ENCODE results near the gene FBXO31. TPM values are rescaled to one million over a fixed set of nuclear protein-coding genes. Genes with fewer than 3 reads are reported as not detected.

The FBXO31 gene
- total and polyA plus RNA-seq, 9 of the 15 experiments (the other 6 are each of a cell fraction or from before 2014, with no cell fraction given), result 0.18 to 33.3 (median 10.9) TPM

DNA sequence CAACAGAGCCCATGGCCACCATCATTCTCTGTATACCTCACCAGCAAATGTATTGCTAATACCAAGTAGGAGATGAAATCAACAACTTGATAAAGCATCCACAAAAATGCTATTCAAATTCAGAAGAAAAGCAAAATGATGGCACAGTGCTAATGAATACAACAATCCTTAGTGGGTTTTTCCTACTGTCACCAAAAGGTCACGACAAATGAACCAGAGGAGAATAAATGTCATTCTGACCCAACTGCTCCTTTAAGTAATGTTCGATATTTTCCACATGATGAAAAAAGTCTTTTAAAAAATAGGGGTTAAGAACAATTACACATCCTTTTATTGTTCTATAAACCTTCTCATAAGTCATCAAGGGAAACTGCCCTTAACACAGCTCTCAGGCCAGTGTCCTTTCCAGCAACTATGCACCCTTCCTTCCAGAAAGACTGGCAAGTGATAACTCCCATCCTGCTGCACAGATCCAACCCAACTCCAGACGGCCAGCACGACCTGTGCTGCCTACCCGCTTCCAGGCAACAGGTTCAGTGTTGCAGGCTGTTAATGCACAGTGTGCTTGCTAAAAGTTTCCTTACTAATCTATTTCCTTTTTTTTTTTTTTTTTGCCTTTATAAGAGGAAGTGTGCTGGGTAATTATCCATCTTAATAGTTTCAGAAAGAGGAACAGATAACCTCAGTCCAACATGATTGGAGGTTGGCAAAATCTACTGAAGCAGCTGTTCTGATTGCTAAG is 15.4 kb downstream of the FBXO31 start (continued):
- TF ChIP-seq ZNF184 (CRISPR knock-in tag; IDR thresholded peaks at IDR 0.05) (no peak), HSF4 (CRISPR knock-in tag; IDR thresholded peaks at IDR 0.05; ENCODE audit: borderline replicate concordance) (no peak), SMC3 (conservative IDR thresholded peaks at IDR 0.05; ENCODE audit: insufficient read depth, low read depth, low read length) (no peak), HNRNPH1 (optimal IDR thresholded peaks at IDR 0.05; ENCODE audit: low read depth, low read length) (no peak)

DNA sequence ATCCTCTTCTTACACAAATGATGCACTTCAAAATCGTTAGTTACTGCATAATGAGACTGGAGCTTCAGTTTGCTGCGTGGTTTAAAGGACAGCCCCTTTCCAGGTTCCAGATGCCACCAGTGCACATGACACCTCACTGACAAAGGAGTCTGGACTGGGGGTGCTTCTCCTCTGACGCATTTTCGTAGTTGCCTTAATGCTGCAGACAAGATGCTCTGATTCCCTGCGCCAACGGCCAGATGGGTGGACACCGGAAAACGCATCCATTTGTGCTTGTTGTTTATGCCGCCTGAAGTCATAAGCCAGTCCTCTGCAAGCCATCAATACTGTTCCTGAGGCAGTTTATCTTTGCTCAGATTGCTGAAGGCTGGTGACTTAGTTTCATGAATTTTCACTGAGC is 16.0 kb downstream of the FBXO31 start:
- peaks cover 85% of the 10 kb centered on the region for H3K79me2 ChIP-seq (ENCODE audit: control insufficient read depth, insufficient read depth, low read length)
- BruUV-seq (replicated peaks), result no TSS peak
- H3K4me2 ChIP-seq (ENCODE audit: insufficient read depth, low read length), result no peak overlapping the region
- 73% methylated on average over 9 of the region's 9 CpGs for WGBS (ENCODE audit: insufficient coverage, low coverage, missing lambda C conversion rate)
- H3K4me1 ChIP-seq (replicated peaks in 1 of 2; ENCODE audit: control insufficient read depth in 2 of 2, insufficient read depth in 2 of 2, low read length in 2 of 2), result peaks cover 17 to 27% of the 10 kb centered on the region in 2 experiments
- no peak overlapping the region; a peak in 1 of 4 replicates for H3K9ac ChIP-seq (ENCODE audit: insufficient read depth in 1 of 2, low read depth in 2 of 2, low read length in 2 of 2)
- ATAC-seq (no peak), FAIRE-seq (no peak), DNase-seq (ENCODE audit: extremely low read depth in 1 of 4, low spot score in 3 of 4) (no peak)
- peaks cover 21% of the 10 kb centered on the region; the same call in 1 of the 2 replicates for H4K20me1 ChIP-seq (replicated peaks; ENCODE audit: control insufficient read depth, insufficient read depth, low read length)
- H3K4me3 ChIP-seq, result no peak overlapping the region
- in situ Hi-C loops (cut with MboI) (no loop called here), intact Hi-C loops (cut with micrococcal nuclease) (no loop called here)
- H3K36me3 ChIP-seq (ENCODE audit: control insufficient read depth, insufficient read depth, low read length), result peaks cover 28% of the 10 kb centered on the region; the same call in 2 of the 3 replicates
- POLR2A ChIA-PET, result interaction anchor here (0.6 to 1.5 kb wide), 4 partner anchors 13 to 133 kb away, joined by 3 to 5 read pairs (median 4); partner anchors contain the start of genes C16orf95 and MAP1LC3B
- H2AFZ ChIP-seq (ENCODE audit: low read depth, low read length), result no peak overlapping the region
- H3K27ac ChIP-seq (ENCODE audit: extremely low read depth, low read depth, low read length), result no peak overlapping the region
- TF ChIP-seq ZBTB8A (IDR thresholded peaks at IDR 0.05; ENCODE audit: partially characterized antibody) (no peak), CSDE1 (IDR thresholded peaks at IDR 0.05) (no peak), MYC (IDR thresholded peaks at IDR 0.05; ENCODE audit: low read depth, low read length) (no peak), MYC (CRISPR knock-in tag; IDR thresholded peaks at IDR 0.05; ENCODE audit: borderline replicate concordance, low read depth) (no peak), RBM39 (optimal IDR thresholded peaks at IDR 0.05; ENCODE audit: low read depth, low read length) (no peak)
- TF ChIP-seq, protein P1, sequence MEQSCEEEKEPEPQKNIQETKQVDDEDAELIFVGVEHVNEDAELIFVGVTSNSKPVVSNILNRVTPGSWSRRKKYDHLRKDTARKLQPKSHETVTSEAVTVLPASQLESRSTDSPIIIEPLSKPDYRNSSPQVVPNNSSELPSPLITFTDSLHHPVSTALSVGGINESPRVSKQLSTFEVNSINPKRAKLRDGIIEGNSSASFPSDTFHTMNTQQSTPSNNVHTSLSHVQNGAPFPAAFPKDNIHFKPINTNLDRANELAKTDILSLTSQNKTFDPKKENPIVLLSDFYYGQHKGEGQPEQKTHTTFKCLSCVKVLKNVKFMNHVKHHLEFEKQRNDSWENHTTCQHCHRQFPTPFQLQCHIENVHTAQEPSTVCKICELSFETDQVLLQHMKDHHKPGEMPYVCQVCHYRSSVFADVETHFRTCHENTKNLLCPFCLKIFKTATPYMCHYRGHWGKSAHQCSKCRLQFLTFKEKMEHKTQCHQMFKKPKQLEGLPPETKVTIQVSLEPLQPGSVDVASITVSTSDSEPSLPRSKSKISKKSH (CRISPR knock-in tag; IDR thresholded peaks at IDR 0.05), result no peak
- TF ChIP-seq, protein P2, sequence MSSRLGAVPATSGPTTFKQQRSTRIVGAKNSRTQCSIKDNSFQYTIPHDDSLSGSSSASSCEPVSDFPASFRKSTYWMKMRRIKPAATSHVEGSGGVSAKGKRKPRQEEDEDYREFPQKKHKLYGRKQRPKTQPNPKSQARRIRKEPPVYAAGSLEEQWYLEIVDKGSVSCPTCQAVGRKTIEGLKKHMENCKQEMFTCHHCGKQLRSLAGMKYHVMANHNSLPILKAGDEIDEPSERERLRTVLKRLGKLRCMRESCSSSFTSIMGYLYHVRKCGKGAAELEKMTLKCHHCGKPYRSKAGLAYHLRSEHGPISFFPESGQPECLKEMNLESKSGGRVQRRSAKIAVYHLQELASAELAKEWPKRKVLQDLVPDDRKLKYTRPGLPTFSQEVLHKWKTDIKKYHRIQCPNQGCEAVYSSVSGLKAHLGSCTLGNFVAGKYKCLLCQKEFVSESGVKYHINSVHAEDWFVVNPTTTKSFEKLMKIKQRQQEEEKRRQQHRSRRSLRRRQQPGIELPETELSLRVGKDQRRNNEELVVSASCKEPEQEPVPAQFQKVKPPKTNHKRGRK (tag; IDR thresholded peaks at IDR 0.05), result no peak
- no peaks in the 10 kb centered on the region for H3K9me3 ChIP-seq (replicated peaks; ENCODE audit: control insufficient read depth, insufficient read depth, low read depth, low read length)
- no peaks in the 10 kb centered on the region for H3K27me3 ChIP-seq (ENCODE audit: control insufficient read depth in 2 of 2, insufficient read depth in 2 of 2, low read length in 2 of 2)
- CTCF ChIA-PET (ENCODE audit: low intra/inter-chr PET ratio), result no interaction called here
- peaks cover 2% of the 10 kb centered on the region for H3K9me1 ChIP-seq (ENCODE audit: control insufficient read depth, insufficient read depth, low read length)

Measured in K562 (cell line).